GM19239 (cell line): ENCODE data around the gene RNF5.
"Not testable (repeated sequence)": the region's sequence is repeated elsewhere in the genome, so short reads cannot be mapped to it uniquely, and the experiment has no call there.

Source experiments
- DNase-seq: peaks from one replicate; pipeline ENCODE4 v3.0.0; 2011; ENCODE audit warnings: low spot score; ENCODE audit not compliant: insufficient read length
- FAIRE-seq: peaks from 2 replicates; lab custom pipeline; 2011; peaks lifted over from hg19 to GRCh38; lab: Jason Lieb, UNC

Gene RNF5

DNA sequence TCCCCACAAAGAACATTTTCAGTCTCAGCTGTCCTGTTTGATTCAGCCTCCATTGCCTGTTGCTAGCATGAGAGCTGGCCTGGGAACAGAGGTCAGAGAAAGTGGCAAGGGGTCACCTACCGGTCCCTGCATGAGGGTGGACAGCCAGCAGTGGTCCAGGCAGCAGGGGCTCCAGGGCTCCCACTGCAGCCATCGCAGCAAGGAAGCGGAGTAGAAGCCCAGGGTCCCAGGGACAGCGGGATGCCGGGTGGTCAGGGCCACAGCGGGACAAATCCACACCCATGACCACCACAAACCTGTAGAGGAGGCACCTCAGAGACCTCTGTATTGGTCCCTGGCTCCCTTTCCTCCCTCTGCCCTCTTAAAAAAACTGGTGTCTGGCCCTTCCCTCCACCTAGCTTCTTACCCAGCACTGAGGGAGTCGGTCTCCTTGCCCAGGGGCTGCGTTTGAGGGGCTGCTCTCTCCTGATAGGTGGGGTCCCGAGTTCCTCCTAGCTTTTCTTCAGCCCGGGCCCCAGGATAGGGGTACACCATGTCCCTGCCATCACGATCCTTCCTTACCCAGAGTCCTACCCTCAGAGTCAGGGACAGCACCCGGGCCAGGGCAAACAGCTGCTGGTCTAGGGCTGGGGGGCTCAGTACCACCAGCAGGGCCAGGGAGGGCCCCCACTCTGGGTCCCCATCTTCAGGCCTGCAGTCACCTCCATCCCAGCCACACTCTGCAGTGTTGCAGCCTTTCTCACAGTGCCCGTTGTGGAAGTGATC is 22.7 kb downstream of the RNF5 start:
- DNase-seq: no peak
- FAIRE-seq: no peak

DNA sequence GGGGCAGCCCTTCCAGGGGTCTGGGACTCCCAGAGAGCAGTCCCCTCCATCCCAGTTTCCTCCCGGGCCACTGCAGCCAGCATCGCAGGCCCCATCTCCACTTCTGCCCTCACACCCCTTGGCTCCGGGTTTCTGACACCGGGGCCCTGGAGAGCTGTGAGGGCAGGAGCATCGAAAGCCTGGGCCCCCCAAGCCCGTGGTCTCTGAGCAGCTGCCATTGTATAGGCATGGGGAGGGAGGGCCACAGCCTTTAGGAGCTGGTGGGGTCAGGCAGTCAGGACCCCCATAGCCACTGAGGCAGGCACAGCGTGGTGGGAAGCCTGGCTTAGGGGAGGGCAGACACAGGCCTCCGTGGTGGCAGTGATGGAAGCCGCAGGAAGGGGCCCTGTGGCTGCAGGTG is 24.0 kb downstream of the RNF5 start:
- FAIRE-seq: no peak

DNA sequence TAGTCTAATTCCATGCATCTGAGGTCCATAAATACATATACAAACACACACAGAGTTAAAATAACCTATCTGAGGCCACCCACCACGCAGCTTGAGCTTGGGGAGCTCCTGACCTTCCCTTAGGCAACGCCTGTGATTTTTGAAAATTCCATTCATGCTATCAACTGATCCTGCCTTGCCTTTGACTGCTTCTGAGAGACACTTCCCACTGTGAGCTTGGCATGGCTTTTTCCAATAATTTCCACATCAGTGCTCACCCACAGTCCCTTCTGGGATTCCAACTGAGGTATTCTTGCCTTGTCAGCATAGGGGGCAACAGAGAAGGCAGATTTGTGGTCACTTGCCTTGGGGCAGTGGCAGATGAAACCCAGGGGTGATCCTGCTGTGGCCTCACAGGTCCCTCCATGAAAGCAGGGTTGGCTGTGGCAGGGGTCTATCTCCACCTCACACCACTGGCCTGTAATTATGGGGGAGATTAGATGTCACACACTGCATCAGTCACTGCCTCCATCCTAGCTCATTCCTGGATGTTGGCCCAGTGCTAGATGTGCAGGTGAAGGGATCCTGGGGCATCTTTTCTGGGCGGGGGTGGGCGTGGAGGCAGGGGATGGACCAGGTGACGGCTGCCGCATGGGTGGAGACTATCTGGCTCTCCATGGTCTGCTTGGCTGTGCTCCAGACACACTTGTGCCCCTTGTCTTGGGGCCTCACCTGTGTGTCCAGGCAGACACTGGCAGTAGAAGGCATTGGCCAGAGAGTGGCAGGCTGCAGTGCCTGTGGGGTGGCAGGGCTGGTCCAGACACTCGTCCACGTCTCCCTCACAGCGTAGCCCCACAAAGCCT is 25.4 kb downstream of the RNF5 start:
- DNase-seq (no peak), FAIRE-seq (no peak)

More for the DNA sequence above, 24.0 kb downstream of the RNF5 start:
- no peak for DNase-seq

DNA sequence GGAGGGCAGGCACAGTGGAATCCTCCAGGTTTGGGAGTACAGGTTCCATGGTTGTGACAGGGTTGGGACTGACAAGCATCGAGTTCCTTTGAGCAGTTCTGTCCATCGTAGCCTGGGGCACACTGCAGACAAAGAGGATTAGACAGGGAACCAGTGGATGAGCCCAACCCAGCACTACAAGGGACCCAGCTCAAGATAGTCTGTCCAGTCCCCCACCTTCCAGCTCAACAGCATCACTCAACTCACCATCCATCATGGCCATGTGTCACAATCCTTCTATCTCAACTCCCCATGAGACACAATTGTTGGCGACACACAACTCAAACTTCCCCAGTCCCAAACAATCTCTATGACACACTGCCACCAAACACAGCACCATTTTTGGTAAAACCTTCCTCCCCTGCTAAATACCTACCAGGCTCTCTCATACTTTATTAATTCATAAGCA is 26.1 kb downstream of the RNF5 start:
- DNase-seq: no peak
- no peak for FAIRE-seq

DNA sequence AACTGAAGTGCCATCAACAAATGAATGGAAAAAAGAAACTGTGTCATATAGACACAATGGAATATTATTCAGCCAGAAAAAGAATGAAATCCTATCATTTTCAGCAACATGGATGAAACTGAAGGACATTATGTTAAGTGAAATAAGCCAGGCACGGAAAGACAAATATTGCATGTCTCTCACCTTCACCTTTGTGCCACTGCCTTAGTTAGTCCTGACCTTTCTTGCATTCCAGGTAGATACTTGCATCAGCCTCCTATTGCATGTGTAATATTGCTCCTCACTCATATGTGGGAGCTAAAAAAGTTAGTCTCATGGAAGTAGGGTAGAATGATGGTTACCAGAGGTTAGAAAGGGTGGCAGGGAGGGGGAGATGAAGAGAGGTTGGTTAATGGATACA is 30.8 kb downstream of the RNF5 start:
- DNase-seq (no peak), FAIRE-seq (no peak)

DNA sequence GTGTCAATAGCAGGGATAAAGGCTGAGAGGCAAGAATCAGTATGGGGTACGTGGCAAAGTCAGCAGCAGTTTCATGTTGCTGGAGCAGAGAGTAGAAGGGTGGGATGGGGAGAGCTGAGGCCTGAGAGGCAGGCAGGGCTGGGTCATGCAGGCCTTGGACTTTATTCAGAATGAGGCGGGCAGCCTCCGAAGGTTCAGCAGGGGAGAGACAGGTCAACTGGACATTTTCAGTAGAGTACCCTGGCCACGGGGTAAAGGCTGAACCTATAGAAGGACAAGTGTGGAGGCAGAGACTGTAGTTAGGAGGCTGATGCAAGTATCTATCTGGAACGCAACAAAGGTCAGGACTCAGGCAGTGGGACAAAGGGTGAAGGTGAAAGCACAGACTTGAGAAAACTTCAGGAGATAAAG is 32.0 kb downstream of the RNF5 start:
- FAIRE-seq (no peak), DNase-seq (no peak)

DNA sequence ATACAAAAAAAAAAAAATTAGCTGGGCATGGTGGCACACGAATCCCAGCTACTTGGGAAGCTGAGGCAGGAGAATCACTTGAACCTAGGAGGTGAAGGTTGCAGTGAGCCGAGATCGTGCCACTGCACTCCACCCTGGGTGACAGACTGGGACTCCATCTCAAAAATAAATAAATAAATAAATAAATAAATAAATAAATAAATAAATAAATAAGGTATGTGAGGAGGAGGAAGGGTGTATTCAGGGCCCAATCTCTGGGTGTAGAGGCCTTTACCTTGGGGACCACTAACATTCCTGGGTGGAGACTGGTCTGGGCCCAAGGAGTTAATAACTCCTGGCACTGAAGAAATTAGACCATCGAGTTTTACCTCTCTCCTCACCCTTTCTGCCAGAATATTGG is 33.2 kb downstream of the RNF5 start:
- not testable (repeated sequence) for FAIRE-seq, DNase-seq

DNA sequence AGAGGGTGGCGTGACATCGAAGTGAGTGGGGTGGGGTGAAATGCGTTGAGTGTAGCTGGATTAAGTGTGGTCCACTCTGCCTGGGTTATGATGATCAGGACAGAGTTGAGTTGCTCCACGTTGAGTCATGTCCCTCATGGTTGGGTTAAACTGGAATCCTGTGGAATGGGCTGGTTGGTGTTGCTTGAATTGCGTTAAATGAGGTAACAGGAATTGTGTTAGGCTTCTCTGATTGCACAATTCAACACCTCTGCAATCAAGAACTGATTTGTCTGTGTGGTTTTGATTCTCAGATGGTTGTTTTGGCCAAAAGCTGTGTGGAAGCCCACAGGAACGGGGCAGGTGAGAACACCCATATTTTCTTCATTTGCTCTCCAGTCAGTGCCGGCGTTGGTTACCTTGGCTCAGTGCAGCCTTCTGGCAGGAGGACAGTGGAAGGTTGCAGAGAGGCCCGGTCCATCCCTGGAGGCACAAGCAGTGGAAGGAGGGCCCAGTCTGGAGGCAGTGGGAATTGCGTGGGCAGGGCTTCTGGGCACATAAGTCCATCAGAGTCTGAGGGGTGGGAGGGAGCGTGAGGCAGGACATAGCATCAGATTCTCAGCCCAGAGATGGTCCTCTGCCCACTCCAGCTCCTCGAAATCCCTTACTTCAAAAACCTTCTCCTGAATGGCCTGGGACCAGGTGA is 34.0 kb downstream of the RNF5 start:
- no peak for FAIRE-seq

DNA sequence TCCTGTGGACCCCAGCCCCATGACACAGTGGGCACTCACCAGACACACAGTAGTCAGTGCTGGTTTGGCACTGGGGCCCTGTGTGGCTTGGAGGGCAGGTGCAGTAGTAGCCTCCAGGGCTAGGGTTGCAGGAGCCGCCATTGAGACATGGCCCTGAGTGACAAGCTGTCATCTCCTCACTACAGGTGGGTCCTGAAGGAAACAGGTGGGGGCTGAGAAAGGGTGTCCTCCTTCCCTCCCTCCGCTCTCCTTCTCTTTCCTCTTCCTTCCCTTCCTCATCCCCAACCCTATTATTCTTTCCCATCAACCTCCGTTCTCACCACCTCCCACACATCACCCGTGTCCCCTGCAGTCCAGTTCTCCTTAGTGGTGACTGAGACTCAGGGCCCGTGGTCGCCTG is 35.4 kb downstream of the RNF5 start:
- no peak for DNase-seq
- no peak for FAIRE-seq

More for the DNA sequence above, 34.0 kb downstream of the RNF5 start:
- no peak for DNase-seq

DNA sequence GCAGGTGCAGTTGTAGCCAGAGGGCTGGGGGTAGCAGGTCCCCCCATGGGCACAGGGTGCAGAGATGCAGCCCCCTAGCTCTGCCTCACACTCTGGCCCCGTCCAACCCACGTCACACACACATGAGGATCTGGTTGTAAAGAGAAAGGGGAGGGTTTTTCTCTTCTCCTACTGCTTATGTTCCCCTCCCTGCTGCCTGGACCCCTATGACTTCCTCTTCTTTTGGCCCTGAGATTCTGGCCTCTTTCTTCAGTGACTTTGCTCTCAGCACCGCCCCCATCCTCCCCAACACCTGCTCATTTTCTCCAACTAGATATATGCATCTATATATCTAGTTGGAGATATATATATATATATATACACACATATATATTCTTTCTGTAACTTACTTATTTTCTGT is 35.9 kb downstream of the RNF5 start:
- no peak for FAIRE-seq

DNA sequence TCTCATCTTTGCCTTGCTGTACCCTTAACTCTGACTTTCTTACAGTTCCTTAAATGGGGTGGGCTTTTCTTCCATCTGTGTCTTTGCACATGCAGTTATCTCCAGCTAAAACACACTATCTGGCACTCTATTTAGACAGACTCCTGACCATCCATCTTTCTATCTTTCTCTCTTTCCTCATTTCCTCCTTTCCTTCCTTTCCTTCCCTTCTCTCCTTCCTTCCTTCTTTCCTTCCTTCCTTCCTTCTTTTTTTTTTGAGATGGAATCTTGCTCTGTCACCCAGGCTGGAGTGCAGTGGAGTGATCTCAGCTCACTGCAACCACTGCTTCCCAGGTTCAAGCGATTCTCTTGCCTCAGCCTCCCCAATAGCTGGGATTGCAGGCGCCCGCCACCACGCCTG is 37.4 kb downstream of the RNF5 start:
- FAIRE-seq (no peak), DNase-seq (no peak)

More for the DNA sequence above, 35.9 kb downstream of the RNF5 start:
- DNase-seq: no peak

DNA sequence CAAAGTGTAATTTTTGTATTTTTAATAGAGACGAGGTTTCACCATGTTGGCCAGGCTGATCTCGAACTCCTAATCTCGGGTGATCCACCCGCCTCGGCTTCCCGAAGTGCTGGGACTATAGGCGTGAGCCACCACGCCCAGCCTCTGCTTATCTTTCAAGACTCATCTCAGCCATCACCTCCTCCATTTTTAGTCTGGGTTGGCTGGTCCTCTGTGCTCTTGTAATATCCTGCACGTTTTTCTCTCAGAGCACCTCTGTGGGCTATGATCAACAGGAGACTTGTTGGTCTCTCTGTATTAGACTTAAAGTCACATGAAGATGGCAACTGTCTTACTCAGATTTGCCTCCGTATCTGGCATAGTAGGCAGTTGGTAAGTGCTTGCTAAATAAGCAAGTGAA is 38.1 kb downstream of the RNF5 start:
- FAIRE-seq (no peak), DNase-seq (no peak)

DNA sequence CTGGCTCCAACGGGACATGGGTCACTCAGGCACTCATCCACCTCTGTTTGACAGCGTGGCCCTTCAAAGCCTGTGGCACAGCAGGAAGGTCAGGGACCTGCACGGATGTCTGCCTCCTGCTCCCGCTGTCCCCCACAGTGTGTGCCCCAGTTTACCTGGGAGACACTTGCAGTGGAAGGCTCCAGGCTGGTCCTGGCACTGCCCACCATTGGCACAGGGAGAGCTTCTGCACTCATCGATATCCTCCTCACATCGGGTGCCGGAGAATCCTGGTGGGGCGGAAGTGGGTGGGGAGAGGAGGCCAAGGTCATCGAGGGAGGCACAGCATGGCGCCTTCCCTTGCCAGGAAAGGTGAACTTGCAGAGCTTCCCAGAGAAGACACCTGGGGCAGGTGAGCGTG is 38.8 kb downstream of the RNF5 start:
- FAIRE-seq: no peak

DNA sequence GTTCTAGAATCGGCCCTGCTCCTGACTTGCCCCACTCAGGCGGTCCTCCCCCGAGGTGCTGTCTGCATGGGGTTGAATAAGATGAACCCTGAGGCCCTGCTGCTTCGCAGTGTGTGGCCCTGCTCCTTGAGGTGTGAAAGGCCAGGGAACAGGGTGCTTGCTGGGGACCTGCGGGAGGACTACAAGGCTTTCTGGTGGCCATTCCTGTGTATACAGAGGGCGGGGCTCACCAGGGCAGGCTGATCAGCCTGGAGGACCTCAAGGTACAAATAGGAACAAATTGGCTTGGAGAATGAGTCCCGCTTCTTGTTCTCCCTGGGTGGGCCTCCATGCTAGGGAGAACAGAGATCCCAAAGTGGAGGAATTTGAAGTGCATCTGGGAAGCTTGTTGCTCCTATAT is 40.0 kb downstream of the RNF5 start:
- FAIRE-seq: no peak

More for the DNA sequence above, 38.8 kb downstream of the RNF5 start:
- DNase-seq: no peak

DNA sequence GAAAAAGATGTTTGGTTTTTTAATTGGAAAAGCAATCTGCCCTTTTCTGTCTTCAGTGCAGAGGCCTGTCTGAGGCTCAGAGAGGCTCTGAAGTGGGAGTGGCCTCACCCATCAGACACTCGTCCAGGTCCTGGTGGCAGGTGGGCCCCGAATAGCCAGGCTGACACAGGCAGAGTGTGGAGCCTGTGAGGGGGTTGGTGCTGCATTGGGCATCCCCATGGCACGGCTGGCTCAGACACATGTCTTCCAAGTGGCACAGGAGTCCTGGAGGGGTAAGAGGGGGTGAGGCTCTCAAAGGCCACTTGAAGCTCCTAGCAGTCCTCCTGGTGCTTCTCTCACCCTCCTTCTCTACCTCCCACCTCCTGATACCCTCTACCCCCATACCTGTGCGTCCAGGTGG is 41.8 kb downstream of the RNF5 start:
- FAIRE-seq (no peak), DNase-seq (no peak)

More for the DNA sequence above, 40.0 kb downstream of the RNF5 start:
- no peak for DNase-seq

DNA sequence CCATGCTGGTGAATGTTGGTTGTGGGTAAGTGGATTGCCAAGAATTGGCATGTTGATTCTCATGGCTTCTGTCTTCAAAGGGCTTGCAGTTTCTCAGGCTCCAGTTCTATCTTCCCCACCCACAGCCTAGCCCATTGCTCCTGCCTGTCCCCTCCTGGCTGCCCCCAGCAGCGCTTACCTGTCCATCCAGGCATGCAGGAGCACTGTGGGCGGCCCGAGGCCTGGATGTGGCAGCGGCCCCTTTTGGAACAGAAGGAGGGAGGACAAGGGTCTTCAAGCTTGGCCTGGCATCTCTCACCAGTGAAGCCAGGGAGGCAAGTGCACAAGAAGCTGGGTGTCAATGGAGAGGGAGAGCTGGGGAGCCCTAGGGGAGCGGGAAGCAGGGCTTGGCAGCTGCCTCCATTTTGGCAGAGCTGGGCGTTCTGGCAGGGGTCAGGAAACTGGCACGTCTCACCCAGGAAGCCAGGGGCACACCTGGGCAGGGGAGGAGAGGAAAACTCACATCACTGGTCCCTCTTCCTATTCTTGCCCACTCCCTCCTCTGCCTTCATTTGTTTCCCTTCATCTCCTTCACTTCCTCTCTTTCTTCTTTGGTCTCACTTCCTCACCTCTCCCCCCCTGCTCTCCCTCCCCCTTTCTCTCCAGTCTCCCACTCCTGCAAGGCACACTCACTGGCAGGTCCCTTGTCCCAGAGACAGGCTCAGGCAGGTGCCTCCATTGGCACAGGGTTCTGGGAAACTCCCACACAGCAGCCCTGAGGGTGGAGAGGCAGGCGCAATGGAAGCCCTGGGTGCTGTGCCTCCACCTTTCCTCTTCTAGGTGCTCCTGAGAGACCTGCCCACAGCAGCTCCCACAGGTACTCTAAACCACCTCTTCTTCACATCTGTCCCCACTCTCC is 44.4 kb downstream of the RNF5 start:
- DNase-seq: no peak
- FAIRE-seq: no peak

DNA sequence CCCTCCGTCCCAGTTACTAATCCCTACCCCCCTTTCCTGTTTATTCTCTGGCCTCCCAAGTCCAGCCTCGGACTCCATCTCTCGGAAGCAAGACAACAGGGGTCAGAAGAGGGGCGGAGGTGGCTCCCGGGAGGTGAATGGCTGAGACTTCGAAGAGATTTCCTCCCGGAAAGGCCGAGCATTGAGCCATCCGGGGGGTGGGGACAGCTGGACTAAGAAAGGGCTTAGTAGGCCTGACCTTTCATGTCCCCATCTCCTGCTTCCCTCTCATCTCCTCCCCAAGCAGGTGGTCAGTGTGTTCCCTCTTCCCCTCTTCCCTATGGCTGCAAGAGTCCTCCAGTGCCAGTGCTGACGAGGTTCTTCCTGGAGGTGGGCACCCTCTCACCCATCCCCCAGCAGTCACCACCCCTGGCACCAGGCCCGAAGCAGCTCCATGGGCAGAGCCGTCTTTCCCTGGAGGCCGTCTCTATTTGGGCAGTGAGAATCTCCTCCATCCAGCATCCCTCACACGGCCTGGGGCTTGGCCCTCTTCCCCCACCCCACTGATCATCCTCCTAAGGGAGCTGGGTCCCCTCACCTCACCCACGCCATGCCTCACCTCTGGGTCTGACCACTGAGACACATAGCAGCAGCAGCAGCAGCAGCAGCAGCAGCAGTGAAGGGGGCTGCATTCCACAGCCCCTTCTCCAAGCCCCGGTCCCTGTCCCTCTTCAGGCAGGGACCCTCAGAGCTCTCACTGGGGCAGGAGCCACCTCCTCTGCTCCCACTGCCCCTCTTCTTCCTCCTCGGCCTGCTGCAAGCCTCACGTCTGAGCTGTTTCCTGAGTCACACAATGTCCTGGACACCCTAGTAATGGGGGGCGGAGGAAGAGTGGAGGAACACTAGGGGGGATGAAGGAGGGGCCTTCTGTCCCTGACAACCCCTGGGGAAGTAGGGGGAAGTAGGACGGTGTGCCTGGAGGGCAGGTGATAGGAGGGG is 45.3 kb downstream of the RNF5 start, which contains the start of gene NOTCH4:
Gene NOTCH4, minus strand, starts transcription at position 810 of the 978 bp plus-strand sequence. Its CDS starts 139 bp downstream, at position 671.
- FAIRE-seq (no peak), DNase-seq (no peak)

DNA sequence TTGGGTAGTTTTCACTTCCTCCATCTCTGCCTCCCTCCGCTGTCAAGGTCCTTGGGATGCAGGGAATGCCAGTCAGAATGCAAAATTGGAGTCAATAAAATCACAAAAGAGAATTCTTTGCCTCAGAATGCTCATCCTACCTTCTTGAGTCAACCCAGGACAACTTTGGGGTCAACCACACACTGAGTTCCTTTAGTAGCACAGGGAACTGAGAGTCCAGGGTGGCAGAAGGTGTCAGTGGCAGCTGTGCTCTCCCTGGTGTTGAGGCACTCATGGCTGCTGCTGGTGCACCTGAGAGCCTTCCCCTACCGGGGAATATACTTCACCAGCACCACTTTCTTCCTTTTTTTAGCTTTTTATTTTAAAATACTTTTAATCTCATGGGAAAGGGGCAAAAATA is 46.5 kb downstream of the RNF5 start:
- FAIRE-seq: peak; percentile 49
- peak; percentile 25 for DNase-seq
